HEK293 (cell line): ENCODE measurements around the gene MSANTD3.

ENCODE experiments used
- OVOL3 ChIP-seq: fragments of 450-650 bp; formaldehyde crosslinking; IDR thresholded peaks from 2 replicates; pipeline ENCODE4 v1.5.1; 2016; ENCODE audit warnings: missing biosample characterization, missing genetic modification characterization
- TCF7L2 ChIP-seq: IDR thresholded peaks from 2 replicates; pipeline ENCODE4 v1.6.1; 2011; ENCODE audit warnings: low read depth, mild to moderate bottlenecking, inconsistent platforms, low read length, moderate library complexity, borderline replicate concordance
- ZFP3 ChIP-seq: fragments of 450-650 bp; formaldehyde crosslinking; IDR thresholded peaks from 2 replicates; pipeline ENCODE4 v1.5.1; 2016; ENCODE audit warnings: low read depth, missing biosample characterization, missing genetic modification characterization
- ZNF121 ChIP-seq: fragments of 450-650 bp; formaldehyde crosslinking; IDR thresholded peaks from 2 replicates; pipeline ENCODE4 v1.5.1; 2016; ENCODE audit warnings: missing biosample characterization, missing genetic modification characterization
- ZNF155 ChIP-seq: fragments of 450-650 bp; formaldehyde crosslinking; IDR thresholded peaks from 2 replicates; pipeline ENCODE4 v1.5.1; 2016; ENCODE audit warnings: missing biosample characterization, missing genetic modification characterization
- ZNF302 ChIP-seq: fragments of 450-650 bp; formaldehyde crosslinking; IDR thresholded peaks from 2 replicates; pipeline ENCODE4 v1.5.1; 2016; ENCODE audit warnings: missing biosample characterization, missing genetic modification characterization, low read depth
- ZNF350 ChIP-seq: fragments of 450-650 bp; formaldehyde crosslinking; IDR thresholded peaks from 2 replicates; pipeline ENCODE4 v1.5.0; 2017; ENCODE audit warnings: missing biosample characterization, mild to moderate bottlenecking, missing genetic modification characterization
- ZNF677 ChIP-seq: fragments of 450-650 bp; IDR thresholded peaks from 2 replicates; pipeline ENCODE4 v1.5.0; 2018; ENCODE audit warnings: missing biosample characterization, mild to moderate bottlenecking, missing genetic modification characterization, moderate library complexity
- ZNF768 ChIP-seq: fragments of 450-650 bp; formaldehyde crosslinking; IDR thresholded peaks from 2 replicates; pipeline ENCODE4 v1.5.1; 2018; ENCODE audit warnings: missing biosample characterization, mild to moderate bottlenecking, missing genetic modification characterization
- ZNF830 ChIP-seq: fragments of 450-650 bp; IDR thresholded peaks from 2 replicates; pipeline ENCODE4 v1.5.0; 2018; ENCODE audit warnings: missing biosample characterization, missing genetic modification characterization, low read depth, mild to moderate bottlenecking, moderate library complexity
- TF ChIP-seq, protein P1 (sequence below): fragments of 450-650 bp; formaldehyde crosslinking; IDR thresholded peaks from 2 replicates; pipeline ENCODE4 v1.5.1; 2016; ENCODE audit warnings: missing biosample characterization, missing genetic modification characterization
- TF ChIP-seq, protein P2 (sequence below): fragments of 450-650 bp; formaldehyde crosslinking; conservative IDR thresholded peaks from 2 replicates; pipeline ENCODE4 v1.5.1; 2016; ENCODE audit warnings: low read depth, missing biosample characterization, missing genetic modification characterization
- TF ChIP-seq, protein P3 (sequence below): fragments of 450-650 bp; formaldehyde crosslinking; IDR thresholded peaks from 2 replicates; pipeline ENCODE4 v1.5.1; 2016; ENCODE audit warnings: missing biosample characterization, missing genetic modification characterization, borderline replicate concordance

DNA sequence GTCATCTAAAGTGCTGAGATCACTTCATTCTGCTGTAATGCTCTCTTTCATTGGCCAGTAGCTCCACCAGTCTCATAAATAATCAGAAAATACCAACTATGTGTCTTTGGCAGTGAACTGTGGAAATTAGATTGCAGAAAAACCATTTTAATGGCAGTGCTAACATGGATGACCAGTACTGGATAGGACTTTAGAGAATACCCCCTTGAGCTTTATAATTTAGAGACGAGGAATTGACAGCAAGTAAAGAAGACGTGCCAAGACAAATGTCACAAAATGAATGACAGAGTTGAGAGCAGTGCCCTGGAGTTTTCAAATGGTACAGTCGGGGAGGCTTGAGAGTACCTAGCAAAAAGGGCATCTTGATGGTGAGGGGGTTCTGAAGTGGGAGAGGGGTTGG lies 5.8 kb downstream of the MSANTD3 start:
- no peak for TF ChIP-seq ZNF350 (tag by site-specific recombination)
- TF ChIP-seq, protein P1, sequence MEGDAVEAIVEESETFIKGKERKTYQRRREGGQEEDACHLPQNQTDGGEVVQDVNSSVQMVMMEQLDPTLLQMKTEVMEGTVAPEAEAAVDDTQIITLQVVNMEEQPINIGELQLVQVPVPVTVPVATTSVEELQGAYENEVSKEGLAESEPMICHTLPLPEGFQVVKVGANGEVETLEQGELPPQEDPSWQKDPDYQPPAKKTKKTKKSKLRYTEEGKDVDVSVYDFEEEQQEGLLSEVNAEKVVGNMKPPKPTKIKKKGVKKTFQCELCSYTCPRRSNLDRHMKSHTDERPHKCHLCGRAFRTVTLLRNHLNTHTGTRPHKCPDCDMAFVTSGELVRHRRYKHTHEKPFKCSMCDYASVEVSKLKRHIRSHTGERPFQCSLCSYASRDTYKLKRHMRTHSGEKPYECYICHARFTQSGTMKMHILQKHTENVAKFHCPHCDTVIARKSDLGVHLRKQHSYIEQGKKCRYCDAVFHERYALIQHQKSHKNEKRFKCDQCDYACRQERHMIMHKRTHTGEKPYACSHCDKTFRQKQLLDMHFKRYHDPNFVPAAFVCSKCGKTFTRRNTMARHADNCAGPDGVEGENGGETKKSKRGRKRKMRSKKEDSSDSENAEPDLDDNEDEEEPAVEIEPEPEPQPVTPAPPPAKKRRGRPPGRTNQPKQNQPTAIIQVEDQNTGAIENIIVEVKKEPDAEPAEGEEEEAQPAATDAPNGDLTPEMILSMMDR, result no peak
- TF ChIP-seq, protein P2, sequence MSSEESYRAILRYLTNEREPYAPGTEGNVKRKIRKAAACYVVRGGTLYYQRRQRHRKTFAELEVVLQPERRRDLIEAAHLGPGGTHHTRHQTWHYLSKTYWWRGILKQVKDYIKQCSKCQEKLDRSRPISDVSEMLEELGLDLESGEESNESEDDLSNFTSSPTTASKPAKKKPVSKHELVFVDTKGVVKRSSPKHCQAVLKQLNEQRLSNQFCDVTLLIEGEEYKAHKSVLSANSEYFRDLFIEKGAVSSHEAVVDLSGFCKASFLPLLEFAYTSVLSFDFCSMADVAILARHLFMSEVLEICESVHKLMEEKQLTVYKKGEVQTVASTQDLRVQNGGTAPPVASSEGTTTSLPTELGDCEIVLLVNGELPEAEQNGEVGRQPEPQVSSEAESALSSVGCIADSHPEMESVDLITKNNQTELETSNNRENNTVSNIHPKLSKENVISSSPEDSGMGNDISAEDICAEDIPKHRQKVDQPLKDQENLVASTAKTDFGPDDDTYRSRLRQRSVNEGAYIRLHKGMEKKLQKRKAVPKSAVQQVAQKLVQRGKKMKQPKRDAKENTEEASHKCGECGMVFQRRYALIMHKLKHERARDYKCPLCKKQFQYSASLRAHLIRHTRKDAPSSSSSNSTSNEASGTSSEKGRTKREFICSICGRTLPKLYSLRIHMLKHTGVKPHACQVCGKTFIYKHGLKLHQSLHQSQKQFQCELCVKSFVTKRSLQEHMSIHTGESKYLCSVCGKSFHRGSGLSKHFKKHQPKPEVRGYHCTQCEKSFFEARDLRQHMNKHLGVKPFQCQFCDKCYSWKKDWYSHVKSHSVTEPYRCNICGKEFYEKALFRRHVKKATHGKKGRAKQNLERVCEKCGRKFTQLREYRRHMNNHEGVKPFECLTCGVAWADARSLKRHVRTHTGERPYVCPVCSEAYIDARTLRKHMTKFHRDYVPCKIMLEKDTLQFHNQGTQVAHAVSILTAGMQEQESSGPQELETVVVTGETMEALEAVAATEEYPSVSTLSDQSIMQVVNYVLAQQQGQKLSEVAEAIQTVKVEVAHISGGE, result no peak
- no peak for TF ChIP-seq TCF7L2
- TF ChIP-seq OVOL3, result no peak
- TF ChIP-seq ZFP3 (tag by site-specific recombination), result no peak
- TF ChIP-seq ZNF155 (tag by site-specific recombination), result no peak
- TF ChIP-seq ZNF302 (tag by site-specific recombination), result no peak
- TF ChIP-seq, protein P3, sequence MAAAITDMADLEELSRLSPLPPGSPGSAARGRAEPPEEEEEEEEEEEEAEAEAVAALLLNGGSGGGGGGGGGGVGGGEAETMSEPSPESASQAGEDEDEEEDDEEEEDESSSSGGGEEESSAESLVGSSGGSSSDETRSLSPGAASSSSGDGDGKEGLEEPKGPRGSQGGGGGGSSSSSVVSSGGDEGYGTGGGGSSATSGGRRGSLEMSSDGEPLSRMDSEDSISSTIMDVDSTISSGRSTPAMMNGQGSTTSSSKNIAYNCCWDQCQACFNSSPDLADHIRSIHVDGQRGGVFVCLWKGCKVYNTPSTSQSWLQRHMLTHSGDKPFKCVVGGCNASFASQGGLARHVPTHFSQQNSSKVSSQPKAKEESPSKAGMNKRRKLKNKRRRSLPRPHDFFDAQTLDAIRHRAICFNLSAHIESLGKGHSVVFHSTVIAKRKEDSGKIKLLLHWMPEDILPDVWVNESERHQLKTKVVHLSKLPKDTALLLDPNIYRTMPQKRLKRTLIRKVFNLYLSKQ (tag by site-specific recombination), result no peak
- no peak for TF ChIP-seq ZNF768
- no peak for TF ChIP-seq ZNF677 (tag by site-specific recombination)
- TF ChIP-seq ZNF830 (tag by site-specific recombination), result no peak
- no peak for TF ChIP-seq ZNF121 (tag by site-specific recombination)
